CD4-positive, alpha-beta memory T cell (primary cell): ENCODE measurements around the gene FBN3. TPM values are rescaled to one million over a fixed set of nuclear protein-coding genes. Genes with fewer than 3 reads are reported as not detected.

Source experiments
- CTCF ChIA-PET: fragments of 350-600 bp; sonication (Branson Sonifier 250); formaldehyde crosslinking; loops from one replicate; lab custom pipeline; 2021; ENCODE audit warnings: inconsistent platforms; ENCODE audit not compliant: partially characterized antibody; lab: Charles Lee
- POLR2A ChIA-PET: fragments of 350-600 bp; sonication (Branson Sonifier 250); formaldehyde crosslinking; loops from one replicate; lab custom pipeline; 2021; ENCODE audit not compliant: partially characterized antibody; lab: Charles Lee
- DNase-seq, 5 donors: peaks; one replicate each; pipeline versions ENCODE4 v3.0.0 to v3.0.0-alpha.2; 2020 to 2022; ENCODE audit warnings: mixed read lengths in 1 of 5
- H3K27ac ChIP-seq: one replicate; pipeline ENCODE4 v1.7.0; 2013; ENCODE audit warnings: low read depth, low read length
- H3K27me3 ChIP-seq: 2 replicates; pipeline ENCODE4 v1.7.0; 2013; ENCODE audit warnings: mild to moderate bottlenecking, low read length, moderate library complexity; ENCODE audit not compliant: insufficient read depth
- H3K36me3 ChIP-seq: 2 replicates; pipeline ENCODE4 v1.7.0; 2013; ENCODE audit warnings: mild to moderate bottlenecking, low read length, moderate library complexity; ENCODE audit not compliant: insufficient read depth
- H3K4me1 ChIP-seq: 2 replicates; pipeline ENCODE4 v1.7.0; 2013; ENCODE audit warnings: mild to moderate bottlenecking, low read length, moderate library complexity; ENCODE audit not compliant: insufficient read depth
- H3K4me3 ChIP-seq, 2 donors: one replicate each; pipeline ENCODE4 v1.7.0; 2013; ENCODE audit warnings: low read length in 2 of 2, mild to moderate bottlenecking in 1 of 2
- H3K9me3 ChIP-seq, 2 donors: one replicate each; pipeline ENCODE4 v1.7.0; 2013; ENCODE audit warnings: low read length in 2 of 2, control low read depth in 1 of 2; ENCODE audit not compliant: control insufficient read depth in 1 of 2
- H3K27ac Mint-ChIP-seq, 7 donors: one replicate each; pipeline ENCODE4 v1.8.0; 2020 to 2021; ENCODE audit warnings: mixed read lengths in 7 of 7, mild to moderate bottlenecking in 6 of 7, inconsistent platforms in 3 of 7, moderate library complexity in 3 of 7
- H3K27me3 Mint-ChIP-seq, 2 donors: one replicate each; pipeline ENCODE4 v1.8.0; 2020 to 2021; ENCODE audit warnings: mixed read lengths in 2 of 2
- H3K36me3 Mint-ChIP-seq, 2 donors: one replicate each; pipeline ENCODE4 v1.8.0; 2020 to 2021; ENCODE audit warnings: mixed read lengths in 2 of 2, inconsistent platforms in 1 of 2, mild to moderate bottlenecking in 1 of 2
- H3K4me1 Mint-ChIP-seq, 4 donors: one replicate each; pipeline ENCODE4 v1.8.0; 2020 to 2021; ENCODE audit warnings: mixed read lengths in 4 of 4, mild to moderate bottlenecking in 1 of 4
- H3K4me3 Mint-ChIP-seq, 8 donors: one replicate each; pipeline ENCODE4 v1.8.0; 2020 to 2021; ENCODE audit warnings: mixed read lengths in 8 of 8, mild to moderate bottlenecking in 7 of 8, moderate library complexity in 6 of 8, inconsistent platforms in 3 of 8
- H3K9me3 Mint-ChIP-seq, 8 donors: one replicate each; pipeline ENCODE4 v1.8.0; 2020 to 2021; ENCODE audit warnings: mixed read lengths in 8 of 8, mild to moderate bottlenecking in 5 of 8, inconsistent platforms in 3 of 8, moderate library complexity in 1 of 8
- intact Hi-C: fragments of 100-400 bp; cut with micrococcal nuclease; formaldehyde crosslinking; loops from one replicate; pipeline ENCODE4 v1.15.1; 2023
- polyA plus RNA-seq, 2 donors: library from polyadenylated mRNA; unstranded; fragments of 300-500 nt; fragmentation: Illumina TruSeq; gene quantifications; one replicate each; pipeline ENCODE4 v1.2.3, GENCODE V29; 2021
- total RNA-seq, 2 experiments: library from RNA; stranded (reverse); gene quantifications; one replicate each; pipeline ENCODE4 v1.2.3, GENCODE V29; 2021

Gene FBN3
- total and polyA plus RNA-seq, 4 experiments from 2014 or later, result not detected

DNA sequence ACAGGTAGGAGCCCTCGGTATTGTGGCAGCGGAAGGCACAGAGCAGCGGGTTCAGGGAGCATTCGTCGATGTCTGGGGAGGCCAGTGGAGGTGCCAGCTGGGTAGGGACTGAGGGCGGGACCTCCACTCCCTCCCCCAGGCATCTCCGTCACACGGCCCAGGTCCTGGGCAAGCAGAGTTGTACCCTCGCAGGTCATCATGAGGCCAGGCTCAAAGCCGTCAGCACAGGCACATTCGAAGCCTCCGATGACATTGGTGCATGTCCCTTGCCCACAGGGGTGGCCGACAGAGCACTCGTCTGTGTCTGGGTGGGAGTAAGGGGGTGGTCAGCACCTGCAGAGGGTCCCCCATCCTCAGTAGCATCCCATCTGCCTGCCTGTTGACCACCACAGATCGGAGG lies 61.5 kb downstream of the FBN3 start:
- intact Hi-C loops, result no loop called here
- Histone ChIP-seq H3K4me3 (no peak overlapping the region), H3K36me3 (no peaks in the 10 kb centered on the region), H3K4me1 (no peaks in the 10 kb centered on the region), H3K9me3 (no peaks in the 10 kb centered on the region), H3K27me3 (no peaks in the 10 kb centered on the region), H3K27ac (no peak overlapping the region)
- Mint-ChIP-seq H3K36me3 (no peaks in the 10 kb centered on the region), H3K4me3 (no peak overlapping the region), H3K9me3 (peaks cover 0 to 7% (median 0%) of the 10 kb centered on the region in 8 donors), H3K27ac (no peak overlapping the region), H3K27me3 (peaks cover 3 to 4% of the 10 kb centered on the region in 2 donors), H3K4me1 (no peaks in the 10 kb centered on the region)
- no peak for DNase-seq
- ChIA-PET POLR2A (no interaction called here), CTCF (no interaction called here)

DNA sequence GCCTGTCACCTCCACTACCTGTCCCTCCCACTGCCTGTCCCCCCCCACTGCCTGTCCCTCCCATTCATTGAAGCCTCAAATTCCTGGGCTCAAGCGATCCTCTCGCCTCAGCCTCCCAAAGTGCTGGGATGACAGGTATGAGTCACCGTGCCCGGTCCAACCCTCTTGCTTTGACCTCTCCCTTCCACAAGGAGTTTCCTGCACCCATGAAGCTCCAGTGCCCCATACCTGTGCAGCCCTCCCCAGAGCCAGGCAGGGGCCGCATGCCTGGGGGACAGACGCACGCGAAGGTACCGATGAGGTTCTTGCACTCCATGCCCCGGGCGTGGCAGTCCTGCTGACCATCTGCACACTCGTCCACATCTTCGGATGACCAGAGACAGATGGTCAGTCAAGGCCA lies 62.5 kb downstream of the FBN3 start:
- Mint-ChIP-seq H3K36me3 (no peaks in the 10 kb centered on the region), H3K4me3 (no peak overlapping the region), H3K4me1 (no peaks in the 10 kb centered on the region), H3K27ac (no peak overlapping the region), H3K9me3 (peaks cover 0 to 2% (median 0%) of the 10 kb centered on the region in 8 donors), H3K27me3 (peaks cover 3 to 4% of the 10 kb centered on the region in 2 donors)
- Histone ChIP-seq H3K4me3 (no peak overlapping the region), H3K36me3 (no peaks in the 10 kb centered on the region), H3K4me1 (no peaks in the 10 kb centered on the region), H3K27me3 (no peaks in the 10 kb centered on the region), H3K27ac (no peak overlapping the region), H3K9me3 (no peaks in the 10 kb centered on the region)
- ChIA-PET POLR2A (no interaction called here), CTCF (no interaction called here)
- DNase-seq, result no peak
- intact Hi-C loops, result no loop called here

DNA sequence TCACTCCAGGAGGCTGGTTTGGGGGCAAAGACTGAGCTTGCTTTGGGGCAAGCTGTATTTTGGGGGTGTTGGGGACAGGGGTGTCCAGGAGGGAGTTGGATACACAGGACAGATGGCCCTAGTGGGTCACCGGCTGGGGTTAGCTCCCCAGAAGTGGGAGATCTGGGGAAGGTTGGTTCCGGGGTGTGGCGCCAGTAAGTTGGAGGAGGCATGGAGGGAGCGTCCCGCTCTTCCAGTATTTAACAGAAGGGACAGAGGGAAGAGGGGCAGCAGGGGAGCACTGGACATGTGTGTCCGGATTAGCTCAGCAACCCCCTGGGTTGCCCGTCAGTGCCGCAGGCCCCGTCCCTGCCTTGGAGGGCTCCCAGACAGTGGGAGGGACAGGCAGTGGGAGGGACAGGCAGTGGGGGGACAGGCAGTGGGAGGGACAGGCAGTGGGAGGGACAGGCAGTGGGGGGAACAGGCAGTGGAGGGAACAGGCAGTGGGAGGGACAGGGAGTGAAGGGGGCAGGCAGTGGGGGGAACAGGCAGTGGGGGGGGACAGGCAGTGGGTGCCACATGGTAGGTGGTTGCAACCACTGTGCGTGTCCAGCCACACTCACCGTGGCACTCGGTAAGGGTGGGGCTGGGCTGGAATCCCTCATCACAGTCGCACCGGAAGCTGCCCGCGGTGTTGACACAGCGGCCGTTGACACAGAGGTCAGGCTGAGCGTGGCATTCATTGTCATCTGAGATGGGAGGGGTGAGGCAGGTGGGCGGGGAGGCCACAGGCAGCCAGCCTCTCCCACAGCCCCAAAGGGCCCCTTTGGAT lies 63.6 kb downstream of the FBN3 start:
- intact Hi-C loops, result no loop called here
- Histone ChIP-seq H3K4me1 (no peaks in the 10 kb centered on the region), H3K27ac (no peak overlapping the region), H3K27me3 (no peaks in the 10 kb centered on the region), H3K36me3 (no peaks in the 10 kb centered on the region), H3K9me3 (no peaks in the 10 kb centered on the region), H3K4me3 (no peak overlapping the region)
- H3K27ac Mint-ChIP-seq, result no peak overlapping the region
- H3K27me3 Mint-ChIP-seq, result peaks cover 3 to 4% of the 10 kb centered on the region in 2 donors
- H3K4me3 Mint-ChIP-seq, result no peak overlapping the region
- no peaks in the 10 kb centered on the region for H3K9me3 Mint-ChIP-seq
- ChIA-PET POLR2A (no interaction called here), CTCF (interaction anchor here (0.6 kb wide), 1 partner anchor 142 kb away, joined by 4 read pairs; the partner anchor contains the start of gene TIMM44)
- no peaks in the 10 kb centered on the region for H3K36me3 Mint-ChIP-seq
- DNase-seq, result no peak
- H3K4me1 Mint-ChIP-seq, result no peaks in the 10 kb centered on the region

DNA sequence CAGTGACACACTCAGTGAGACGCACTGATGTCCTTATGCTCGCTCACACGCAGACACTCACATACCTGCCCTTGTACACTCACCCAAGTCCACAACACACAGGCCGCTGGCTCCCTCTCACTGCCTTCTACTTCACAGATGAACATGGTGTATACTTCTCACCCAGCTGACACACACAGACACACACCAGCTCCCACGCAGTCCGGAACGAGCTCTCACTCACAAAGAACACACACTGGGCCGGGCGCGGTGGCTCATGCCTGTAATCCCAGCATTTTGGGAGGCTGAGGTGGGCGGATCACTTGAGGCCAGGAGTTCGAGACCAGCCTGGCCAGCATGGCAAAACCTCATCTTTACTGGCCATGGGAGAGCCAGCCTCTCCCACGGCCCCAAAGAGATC lies 65.2 kb downstream of the FBN3 start:
- POLR2A ChIA-PET, result no interaction called here
- Mint-ChIP-seq H3K4me1 (no peaks in the 10 kb centered on the region), H3K27ac (no peak overlapping the region), H3K4me3 (no peak overlapping the region), H3K27me3 (peaks cover 3 to 5% of the 10 kb centered on the region in 2 donors), H3K36me3 (no peaks in the 10 kb centered on the region), H3K9me3 (no peaks in the 10 kb centered on the region)
- Histone ChIP-seq H3K36me3 (no peaks in the 10 kb centered on the region), H3K27me3 (no peaks in the 10 kb centered on the region), H3K4me3 (no peak overlapping the region), H3K4me1 (no peaks in the 10 kb centered on the region), H3K27ac (no peak overlapping the region), H3K9me3 (no peaks in the 10 kb centered on the region)
- intact Hi-C loops, result no loop called here
- CTCF ChIA-PET, result no interaction called here
- no peak for DNase-seq

DNA sequence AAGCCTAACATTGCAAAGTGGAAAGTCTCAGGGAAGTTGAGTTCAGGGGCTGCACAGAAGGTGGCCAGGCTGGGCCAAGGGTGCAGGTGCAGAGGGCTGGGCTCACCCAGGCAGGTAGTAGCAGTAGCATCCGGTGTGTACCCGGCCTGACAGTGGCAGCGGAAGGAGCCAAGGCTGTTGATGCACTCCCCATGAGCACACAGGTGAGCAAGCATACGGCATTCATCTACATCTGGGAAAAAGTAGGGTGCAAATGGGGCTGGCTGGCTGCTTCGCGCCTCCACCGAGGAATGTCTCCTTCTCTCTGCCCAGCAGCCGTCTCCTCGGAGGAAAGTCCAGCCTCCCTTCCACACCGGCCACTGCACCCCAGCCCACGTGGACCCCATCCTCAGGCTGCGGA lies 66.3 kb downstream of the FBN3 start:
- H3K4me3 Mint-ChIP-seq, result no peak overlapping the region
- intact Hi-C loops, result no loop called here
- H3K27me3 ChIP-seq, result no peaks in the 10 kb centered on the region
- H3K27ac Mint-ChIP-seq, result peak overlapping the region in 1 of 7 donors; percentile 54
- H3K9me3 Mint-ChIP-seq, result no peaks in the 10 kb centered on the region
- H3K9me3 ChIP-seq, result no peaks in the 10 kb centered on the region
- ChIA-PET POLR2A (no interaction called here), CTCF (no interaction called here)
- no peaks in the 10 kb centered on the region for H3K36me3 ChIP-seq
- DNase-seq, result no peak
- no peaks in the 10 kb centered on the region for H3K4me1 Mint-ChIP-seq
- H3K4me1 ChIP-seq, result no peaks in the 10 kb centered on the region
- H3K4me3 ChIP-seq, result no peak overlapping the region
- no peaks in the 10 kb centered on the region for H3K36me3 Mint-ChIP-seq
- peaks cover 3 to 5% of the 10 kb centered on the region in 2 donors for H3K27me3 Mint-ChIP-seq
- H3K27ac ChIP-seq, result no peak overlapping the region

DNA sequence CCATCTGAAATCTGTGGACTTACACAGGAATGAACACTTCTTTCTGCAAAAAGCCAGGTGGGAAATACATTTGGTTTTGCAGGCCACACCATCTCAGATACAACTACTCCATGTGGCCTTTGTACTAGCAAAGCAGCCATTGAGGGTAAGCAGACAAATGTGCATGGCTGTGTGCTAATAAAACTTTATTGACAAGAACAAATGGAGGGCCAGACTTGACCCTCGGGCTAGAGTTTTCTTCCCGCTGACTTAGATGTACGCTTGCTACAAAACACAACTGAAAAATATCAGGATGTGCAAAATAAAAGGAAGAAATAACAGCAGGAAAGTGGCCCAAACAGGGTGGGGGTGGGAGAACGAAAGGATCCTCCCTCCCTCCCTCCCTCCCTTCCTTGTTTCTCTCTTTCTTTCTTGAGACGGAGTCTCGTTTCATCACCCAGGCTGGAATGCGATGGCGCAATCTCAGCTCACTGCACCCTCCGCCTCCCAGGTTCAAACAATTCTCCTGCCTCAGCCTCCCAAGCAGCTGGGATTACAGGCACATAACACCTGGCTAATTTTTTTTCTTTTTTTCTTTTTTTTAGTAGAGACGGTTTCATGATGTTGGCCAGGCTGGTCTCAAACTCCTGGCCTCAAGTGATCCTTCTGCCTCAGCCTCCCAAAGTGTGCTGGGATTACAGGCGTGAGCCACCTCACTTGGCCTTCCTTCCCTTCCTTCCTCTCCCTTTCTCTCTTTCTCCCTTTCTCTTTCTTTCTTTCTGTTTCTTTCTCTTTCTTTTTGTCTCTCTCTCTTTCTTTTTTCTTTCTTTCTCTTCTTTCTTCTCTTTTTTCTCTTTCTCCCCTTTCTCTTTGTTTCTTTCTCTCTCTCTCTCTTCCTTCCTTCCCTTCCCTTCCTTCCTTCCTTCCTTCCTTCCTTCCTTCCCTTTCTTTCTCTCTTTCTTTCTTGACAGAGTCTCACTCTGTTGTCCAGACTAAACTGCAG lies 67.5 kb downstream of the FBN3 start:
- Mint-ChIP-seq H3K4me3 (no peak overlapping the region), H3K4me1 (no peaks in the 10 kb centered on the region), H3K9me3 (no peaks in the 10 kb centered on the region), H3K36me3 (no peaks in the 10 kb centered on the region), H3K27ac (peak overlapping the region in 1 of 7 donors; percentile 91), H3K27me3 (peaks cover 5 to 6% of the 10 kb centered on the region in 2 donors)
- H3K27ac ChIP-seq, result no peak overlapping the region
- no peaks in the 10 kb centered on the region for H3K27me3 ChIP-seq
- no peak overlapping the region for H3K4me3 ChIP-seq
- H3K4me1 ChIP-seq, result no peaks in the 10 kb centered on the region
- ChIA-PET CTCF (interaction anchor here (0.9 kb wide), 1 partner anchor 77 kb away, joined by 3 read pairs; no protein-coding TSS in a partner anchor), POLR2A (no interaction called here)
- no peaks in the 10 kb centered on the region for H3K9me3 ChIP-seq
- no peaks in the 10 kb centered on the region for H3K36me3 ChIP-seq
- no peak for DNase-seq
- intact Hi-C loops, result no loop called here

DNA sequence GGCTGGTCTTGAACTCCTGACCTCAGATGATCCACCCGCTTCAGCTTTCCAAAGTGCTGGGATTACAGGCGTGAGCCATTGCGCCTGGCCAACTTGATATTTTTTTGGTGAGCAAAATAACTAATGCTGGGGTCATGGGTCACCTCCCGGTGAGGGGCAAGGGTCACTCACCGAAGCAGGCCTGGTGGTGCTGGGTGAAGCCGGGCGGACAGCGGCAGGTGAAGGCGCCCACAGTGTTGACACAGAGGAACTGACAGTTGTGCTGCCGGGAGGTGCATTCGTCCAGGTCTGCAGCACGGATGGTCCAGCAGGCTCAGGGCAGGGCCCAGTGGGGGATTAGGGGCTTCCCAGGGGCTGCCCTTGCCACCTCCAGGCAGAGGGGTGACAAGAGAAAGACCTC lies 68.6 kb downstream of the FBN3 start:
- no peaks in the 10 kb centered on the region for H3K9me3 Mint-ChIP-seq
- H3K4me3 Mint-ChIP-seq, result no peak overlapping the region
- Histone ChIP-seq H3K9me3 (no peaks in the 10 kb centered on the region), H3K27me3 (no peaks in the 10 kb centered on the region), H3K27ac (no peak overlapping the region), H3K36me3 (no peaks in the 10 kb centered on the region), H3K4me3 (no peak overlapping the region), H3K4me1 (no peaks in the 10 kb centered on the region)
- CTCF ChIA-PET, result no interaction called here
- POLR2A ChIA-PET, result no interaction called here
- no peaks in the 10 kb centered on the region for H3K4me1 Mint-ChIP-seq
- H3K27ac Mint-ChIP-seq, result no peak overlapping the region
- no peak for DNase-seq
- no peaks in the 10 kb centered on the region for H3K36me3 Mint-ChIP-seq
- peaks cover 5 to 6% of the 10 kb centered on the region in 2 donors for H3K27me3 Mint-ChIP-seq
- intact Hi-C loops, result no loop called here
